Adrenal gland (tissue), 5 donors: Measurements from ENCODE around the gene STRIP2.

Experiments used
- CTCF ChIP-seq, 6 experiments: fragments of 450-650 bp in 4 of 6; fragments of 200-600 bp in 2 of 6; sonication (generic) in 1 of 6; IDR thresholded peaks; 1 replicate in 5 of 6; 2 replicates in 1 of 6; pipeline versions ENCODE4 v1.5.1 to v1.8.0; 2016 to 2021; ENCODE audit warnings: antibody characterized with exemption in 6 of 6, mild to moderate bottlenecking in 2 of 6, moderate library complexity in 1 of 6
- POLR2A ChIP-seq, 2 donors: fragments of 450-650 bp; IDR thresholded peaks; one replicate each; pipeline ENCODE4 v1.6.1; 2017; ENCODE audit warnings: antibody characterized with exemption in 2 of 2, mild to moderate bottlenecking in 2 of 2, moderate library complexity in 1 of 2
- donor health status: DM: no; HTN: no; CAD: no.

GRCh38 chr7:129529643-129530042 lies 95.4 kb downstream of the STRIP2 start:
- TF ChIP-seq POLR2A (IDR thresholded peaks at IDR 0.05) (no peak), CTCF (IDR thresholded peaks at IDR 0.05) (no peak)
